Skeletal muscle satellite cell (primary cell): ENCODE results near the gene AGPAT3.

Experiments
- H3K27me3 ChIP-seq: 2 replicates; pipeline ENCODE4 v1.7.0; 2013; ENCODE audit warnings: low read length; ENCODE audit not compliant: control insufficient read depth, insufficient read depth
- H3K36me3 ChIP-seq: 2 replicates; pipeline ENCODE4 v1.7.0; 2013; ENCODE audit warnings: mild to moderate bottlenecking, control low read depth, low read length; ENCODE audit not compliant: insufficient read depth
- H3K4me1 ChIP-seq: 2 replicates; pipeline ENCODE4 v1.7.0; 2013; ENCODE audit warnings: low read length; ENCODE audit not compliant: control insufficient read depth, insufficient read depth
- H3K4me2 ChIP-seq: 2 replicates; pipeline ENCODE4 v1.7.0; 2013; ENCODE audit warnings: mild to moderate bottlenecking, low read length
- H3K4me3 ChIP-seq: 2 replicates; pipeline ENCODE4 v1.7.0; 2013; ENCODE audit warnings: low read length
- H3K9ac ChIP-seq: 2 replicates; pipeline ENCODE4 v1.7.0; 2013; ENCODE audit warnings: mild to moderate bottlenecking, low read depth, low read length, moderate library complexity
- H3K9me3 ChIP-seq: replicated peaks from 2 replicates; pipeline ENCODE4 v1.7.0; 2013; ENCODE audit warnings: mild to moderate bottlenecking, control low read depth, low read length

The AGPAT3 gene

DNA sequence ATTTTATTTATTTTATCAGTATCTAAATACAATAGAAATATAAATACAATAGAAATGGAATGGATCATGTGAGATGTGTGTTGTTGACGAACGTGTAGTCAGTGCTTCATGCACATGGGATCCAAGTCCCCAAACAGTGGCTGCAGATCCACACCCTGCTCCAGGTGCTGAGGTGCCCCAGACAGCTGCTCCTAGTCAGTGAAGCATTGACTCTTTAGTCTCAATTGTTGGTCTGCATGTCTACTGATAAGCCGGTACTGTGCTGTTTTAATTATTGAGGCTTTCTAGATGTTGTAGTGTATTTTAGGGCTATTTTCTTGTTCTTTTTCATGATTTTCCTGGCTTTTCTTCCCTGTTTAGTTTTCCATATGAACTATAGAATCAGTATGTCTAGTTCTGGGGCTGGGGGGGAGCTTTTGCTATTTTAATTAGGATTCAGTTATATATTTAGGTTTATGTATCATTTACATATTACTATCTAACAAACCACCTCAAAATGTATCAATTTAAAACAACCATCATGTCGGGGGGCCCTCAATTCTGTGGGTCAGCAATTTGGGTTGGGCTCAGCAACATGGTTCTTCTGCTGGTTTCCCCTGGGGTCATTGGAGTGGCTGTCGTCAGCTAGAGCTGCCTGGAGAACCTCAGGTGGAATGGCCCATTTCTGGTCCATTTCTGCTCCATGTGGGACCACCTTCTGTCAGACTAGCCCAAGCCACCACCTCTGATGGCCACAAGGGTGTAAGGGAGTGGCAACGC lies 83.9 kb downstream of the AGPAT3 start:
- H3K27me3 ChIP-seq, result no peaks in the 10 kb centered on the region
- peaks cover 8% of the 10 kb centered on the region for H3K4me1 ChIP-seq
- no peak overlapping the region for H3K4me2 ChIP-seq
- peaks cover 3% of the 10 kb centered on the region for H3K9me3 ChIP-seq
- H3K4me3 ChIP-seq, result no peak overlapping the region
- H3K9ac ChIP-seq, result no peak overlapping the region
- no peaks in the 10 kb centered on the region for H3K36me3 ChIP-seq

GRCh38 chr21:43949499-43950208 lies 84.6 kb downstream of the AGPAT3 start:
- H3K4me1 ChIP-seq, result peaks cover 8% of the 10 kb centered on the region
- H3K36me3 ChIP-seq, result no peaks in the 10 kb centered on the region
- H3K4me2 ChIP-seq, result no peak overlapping the region
- H3K9ac ChIP-seq, result no peak overlapping the region
- H3K9me3 ChIP-seq, result peaks cover 3% of the 10 kb centered on the region
- no peak overlapping the region for H3K4me3 ChIP-seq
- H3K27me3 ChIP-seq, result no peaks in the 10 kb centered on the region

DNA sequence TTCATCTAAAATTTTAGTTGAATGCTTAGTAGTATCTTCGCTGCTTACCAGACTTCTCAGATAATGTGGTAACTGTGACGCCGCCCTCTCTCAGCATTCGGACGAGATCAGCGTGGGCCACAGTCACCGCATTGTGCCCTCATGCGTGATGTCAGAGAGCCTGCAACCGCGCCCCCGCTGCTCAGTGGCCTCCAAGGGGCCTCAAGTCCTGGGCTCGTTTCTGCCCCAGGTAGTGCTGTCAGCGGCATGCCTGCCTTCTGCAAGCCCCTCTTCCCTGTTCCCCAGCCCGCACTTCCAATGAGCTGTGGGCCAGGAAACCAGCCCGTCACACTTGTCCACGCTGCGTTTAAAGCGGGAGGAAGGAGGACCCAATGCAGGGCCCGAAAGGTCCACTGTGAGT lies 85.5 kb downstream of the AGPAT3 start:
- no peak overlapping the region for H3K4me3 ChIP-seq
- H3K4me1 ChIP-seq, result peaks cover 8% of the 10 kb centered on the region
- H3K4me2 ChIP-seq, result no peak overlapping the region
- no peaks in the 10 kb centered on the region for H3K27me3 ChIP-seq
- H3K9ac ChIP-seq, result no peak overlapping the region
- no peaks in the 10 kb centered on the region for H3K36me3 ChIP-seq
- peaks cover 3% of the 10 kb centered on the region for H3K9me3 ChIP-seq

GRCh38 chr21:43950936-43951335 lies 85.9 kb downstream of the AGPAT3 start:
- Histone ChIP-seq H3K4me3 (no peak overlapping the region), H3K4me1 (peaks cover 8% of the 10 kb centered on the region), H3K9ac (no peak overlapping the region), H3K36me3 (no peaks in the 10 kb centered on the region), H3K27me3 (no peaks in the 10 kb centered on the region), H3K4me2 (no peak overlapping the region), H3K9me3 (peaks cover 3% of the 10 kb centered on the region)

DNA sequence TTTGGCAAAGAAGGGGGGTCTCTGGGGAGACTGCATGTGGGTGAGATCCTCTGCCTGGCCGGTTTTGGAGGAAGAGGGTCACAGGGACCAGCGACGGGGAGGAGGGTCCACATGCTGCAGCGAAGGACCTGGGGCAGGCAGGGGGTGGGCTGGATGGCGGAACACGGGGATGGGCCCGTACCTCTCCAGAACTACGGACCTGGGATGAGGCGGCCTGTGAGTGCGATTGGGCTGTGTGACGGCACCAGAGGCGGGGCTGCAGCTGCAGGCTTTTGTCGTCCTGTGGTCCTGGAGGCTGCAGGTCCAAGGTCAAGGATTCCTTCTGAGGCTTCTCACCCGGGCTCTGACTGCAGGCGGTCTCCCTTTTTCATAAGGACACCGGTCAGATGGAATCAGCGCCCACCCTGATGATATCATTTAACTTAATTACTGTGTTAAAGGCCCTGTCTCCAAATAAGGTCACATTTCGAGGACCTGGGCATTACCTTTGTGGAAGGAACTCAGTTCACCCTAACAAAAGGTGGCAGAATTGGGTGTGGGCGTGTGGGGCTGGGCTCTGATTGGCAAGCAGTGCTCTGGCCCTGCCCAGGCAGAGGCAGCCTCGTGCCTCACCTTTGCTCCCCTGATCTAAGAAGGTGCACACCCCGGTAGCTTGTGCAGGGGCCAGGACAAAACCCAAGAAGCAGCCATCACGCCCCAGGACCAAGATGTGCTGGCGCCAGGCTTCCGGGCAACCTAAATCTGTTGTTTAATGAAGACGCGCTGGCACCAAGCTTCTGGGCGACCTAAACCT lies 87.1 kb downstream of the AGPAT3 start:
- Histone ChIP-seq H3K4me3 (no peak overlapping the region), H3K27me3 (no peaks in the 10 kb centered on the region), H3K9me3 (peaks cover 3% of the 10 kb centered on the region), H3K4me1 (peaks cover 19% of the 10 kb centered on the region), H3K4me2 (no peak overlapping the region), H3K36me3 (no peaks in the 10 kb centered on the region), H3K9ac (no peak overlapping the region)

GRCh38 chr21:43953021-43953420 lies 88.0 kb downstream of the AGPAT3 start:
- no peak overlapping the region for H3K9ac ChIP-seq
- peaks cover 3% of the 10 kb centered on the region for H3K9me3 ChIP-seq
- H3K4me1 ChIP-seq, result peaks cover 20% of the 10 kb centered on the region
- no peaks in the 10 kb centered on the region for H3K27me3 ChIP-seq
- peak overlapping the region; percentile 18 for H3K4me2 ChIP-seq
- no peaks in the 10 kb centered on the region for H3K36me3 ChIP-seq
- no peak overlapping the region for H3K4me3 ChIP-seq

DNA sequence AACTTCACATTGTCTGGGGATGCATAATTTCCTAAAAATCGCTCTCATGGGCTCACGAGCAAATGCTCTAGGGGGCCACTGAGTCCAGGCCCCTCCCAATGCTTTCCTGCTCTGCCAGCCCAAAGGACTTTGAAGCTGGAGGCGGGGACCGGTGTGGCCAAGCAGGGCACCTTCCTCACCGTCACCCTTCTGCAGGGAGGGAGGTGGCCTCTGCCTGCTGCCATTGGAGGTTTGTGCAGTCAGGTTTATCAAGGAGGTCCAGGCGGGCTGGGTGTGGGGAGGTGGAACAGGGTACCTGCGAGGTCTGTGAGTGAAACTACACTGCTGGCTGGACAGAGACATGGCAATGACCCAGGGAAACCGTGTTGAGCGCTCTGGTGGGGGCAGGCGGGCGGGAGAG lies 89.0 kb downstream of the AGPAT3 start:
- Histone ChIP-seq H3K9me3 (peaks cover 3% of the 10 kb centered on the region), H3K4me1 (peaks cover 20% of the 10 kb centered on the region), H3K9ac (no peak overlapping the region), H3K36me3 (no peaks in the 10 kb centered on the region), H3K27me3 (no peaks in the 10 kb centered on the region), H3K4me2 (no peak overlapping the region), H3K4me3 (no peak overlapping the region)

GRCh38 chr21:43954896-43955295 lies 89.9 kb downstream of the AGPAT3 start:
- no peak overlapping the region for H3K4me2 ChIP-seq
- H3K9ac ChIP-seq, result no peak overlapping the region
- no peak overlapping the region for H3K4me3 ChIP-seq
- no peaks in the 10 kb centered on the region for H3K27me3 ChIP-seq
- peaks cover 20% of the 10 kb centered on the region for H3K4me1 ChIP-seq
- no peaks in the 10 kb centered on the region for H3K9me3 ChIP-seq
- peaks cover under 1% of the 10 kb centered on the region for H3K36me3 ChIP-seq

DNA sequence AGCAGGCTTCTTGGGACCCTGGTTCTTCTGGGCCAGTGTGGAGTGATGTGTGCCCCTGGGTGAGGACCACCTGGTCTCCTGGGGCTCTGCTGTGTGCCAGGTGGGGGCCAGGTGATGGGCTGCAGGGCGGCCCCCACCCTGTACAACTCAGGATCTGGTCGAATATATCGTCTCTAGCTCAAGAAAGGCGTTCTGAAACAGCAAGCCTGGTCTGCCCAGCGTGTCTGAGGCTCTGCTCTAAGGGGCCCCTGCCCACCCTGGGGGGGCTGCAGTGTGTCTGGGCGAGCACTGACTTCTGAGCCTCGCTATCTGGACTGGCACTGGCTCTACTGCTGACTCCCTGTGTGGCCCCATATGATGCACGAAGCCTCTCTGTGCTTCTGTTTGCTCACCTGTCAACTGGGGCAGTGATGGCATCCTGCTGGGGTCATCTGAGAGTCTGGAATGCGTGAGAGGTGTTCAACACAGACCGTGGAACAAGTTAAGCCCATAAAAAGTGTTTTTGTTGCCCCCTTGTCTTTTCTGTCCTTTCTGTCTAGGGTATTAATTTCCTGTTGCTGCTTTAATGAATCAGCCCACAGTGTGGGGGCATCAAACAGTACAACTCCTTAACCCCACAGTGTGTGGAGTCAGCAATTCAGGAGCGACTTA lies 91.1 kb downstream of the AGPAT3 start:
- no peaks in the 10 kb centered on the region for H3K9me3 ChIP-seq
- peaks cover 20% of the 10 kb centered on the region for H3K4me1 ChIP-seq
- H3K36me3 ChIP-seq, result peaks cover 4% of the 10 kb centered on the region
- H3K9ac ChIP-seq, result no peak overlapping the region
- H3K27me3 ChIP-seq, result no peaks in the 10 kb centered on the region
- H3K4me2 ChIP-seq, result no peak overlapping the region
- no peak overlapping the region for H3K4me3 ChIP-seq

- Histone ChIP-seq H3K4me2 (no peak overlapping the region), H3K9ac (no peak overlapping the region), H3K4me3 (no peak overlapping the region)
These were observed 91.6 kb downstream of the AGPAT3 start for GRCh38 chr21:43956670-43957035.

DNA sequence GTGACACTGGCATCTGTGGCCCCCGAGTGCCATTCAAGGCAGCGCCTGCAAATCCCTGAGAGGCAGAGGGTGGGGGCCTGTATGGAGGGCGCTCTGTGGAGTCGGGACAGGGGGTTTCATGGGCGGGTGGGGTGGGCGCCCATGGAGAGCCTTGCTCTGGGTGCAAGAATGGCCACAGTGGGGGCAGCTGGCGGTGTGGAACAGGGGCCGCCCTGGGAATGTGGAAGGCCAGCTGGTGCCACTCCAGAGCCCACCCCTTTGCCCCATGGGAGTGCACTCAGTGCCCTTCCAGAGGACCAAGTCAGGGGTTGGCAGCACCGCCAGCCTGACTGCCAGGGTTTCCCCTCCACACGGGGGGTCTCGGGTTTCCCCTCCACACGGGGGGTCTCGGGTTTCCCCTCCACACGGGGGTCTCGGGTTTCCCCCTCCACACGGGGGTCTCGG lies 92.1 kb downstream of the AGPAT3 start:
- H3K4me3 ChIP-seq, result no peak overlapping the region
- peaks cover 4% of the 10 kb centered on the region for H3K36me3 ChIP-seq
- H3K27me3 ChIP-seq, result no peaks in the 10 kb centered on the region
- no peaks in the 10 kb centered on the region for H3K9me3 ChIP-seq
- no peak overlapping the region for H3K4me2 ChIP-seq
- peaks cover 20% of the 10 kb centered on the region for H3K4me1 ChIP-seq
- no peak overlapping the region for H3K9ac ChIP-seq

More at GRCh38 chr21:43956670-43957035, 91.6 kb downstream of the AGPAT3 start:
- Histone ChIP-seq H3K9me3 (no peaks in the 10 kb centered on the region), H3K27me3 (no peaks in the 10 kb centered on the region), H3K36me3 (peaks cover 4% of the 10 kb centered on the region), H3K4me1 (peaks cover 20% of the 10 kb centered on the region)
